Measurements from ENCODE around the gene GPATCH4. TPM values are rescaled to one million over a fixed set of nuclear protein-coding genes. Genes with fewer than 3 reads are reported as not detected.
"Not testable (repeated sequence)": the region's sequence is repeated elsewhere in the genome, so short reads cannot be mapped to it uniquely, and the experiment has no call there.

The GPATCH4 gene
- total RNA-seq, 1 donor from 2014 or later: 7.3 TPM

DNA sequence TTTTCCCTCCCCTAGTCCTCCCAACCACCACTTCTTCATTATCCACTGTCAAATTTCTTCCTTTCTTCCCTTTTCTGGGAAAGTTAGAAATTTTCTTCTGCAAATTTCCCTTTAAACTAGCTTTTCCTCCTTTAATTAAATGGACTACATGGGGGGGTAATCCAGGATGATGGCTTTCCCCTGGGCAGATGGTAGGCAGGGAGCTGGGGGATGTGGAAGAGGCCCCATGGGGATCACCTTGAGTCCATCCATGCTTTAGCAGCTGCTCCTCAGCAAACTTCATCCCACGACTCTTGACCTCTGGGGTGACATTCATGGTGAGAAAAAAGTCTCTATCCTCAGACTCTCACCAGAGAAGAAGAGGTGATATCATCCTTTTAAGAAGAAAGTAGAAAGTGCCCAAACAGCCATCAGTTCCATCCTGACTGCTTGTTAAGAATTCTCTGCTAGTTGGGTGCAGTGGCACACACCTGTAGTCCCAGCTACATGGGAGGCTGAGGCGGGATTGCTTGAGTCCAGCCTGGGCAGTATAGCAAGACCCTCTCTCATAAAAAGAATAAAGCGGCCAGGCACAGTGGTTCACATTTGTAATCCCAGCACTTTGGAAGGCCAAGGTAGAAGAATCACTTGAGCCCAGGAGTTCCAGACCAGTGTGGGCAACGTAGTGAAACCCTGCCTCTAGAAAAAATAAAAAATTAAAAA is 2.4 kb downstream of the GPATCH4 start:
- no peak for DNase-seq (ENCODE audit: low spot score)

DNA sequence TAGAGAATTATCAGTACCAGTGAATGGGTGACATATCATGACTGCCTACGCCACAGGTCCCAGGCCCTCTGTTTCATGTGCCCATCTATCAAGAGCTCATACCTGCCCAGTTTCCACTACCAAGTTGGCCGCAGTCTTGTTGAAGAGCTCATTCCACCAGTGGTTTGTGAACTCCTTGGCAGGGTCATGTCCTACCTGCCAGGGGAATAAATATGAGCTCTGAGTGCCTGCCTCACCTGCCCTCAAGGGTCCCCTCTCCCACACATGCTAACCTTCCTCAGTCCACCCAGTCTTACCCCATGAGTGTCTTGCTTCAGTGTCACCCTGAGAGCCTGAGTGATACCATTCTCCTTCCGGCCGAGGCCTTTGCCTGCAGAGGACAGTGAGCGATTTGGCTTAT is 3.2 kb downstream of the GPATCH4 start:
- no peak for DNase-seq (ENCODE audit: low spot score)

More for the DNA sequence above, 2.4 kb downstream of the GPATCH4 start:
- no peak for ATAC-seq

DNA sequence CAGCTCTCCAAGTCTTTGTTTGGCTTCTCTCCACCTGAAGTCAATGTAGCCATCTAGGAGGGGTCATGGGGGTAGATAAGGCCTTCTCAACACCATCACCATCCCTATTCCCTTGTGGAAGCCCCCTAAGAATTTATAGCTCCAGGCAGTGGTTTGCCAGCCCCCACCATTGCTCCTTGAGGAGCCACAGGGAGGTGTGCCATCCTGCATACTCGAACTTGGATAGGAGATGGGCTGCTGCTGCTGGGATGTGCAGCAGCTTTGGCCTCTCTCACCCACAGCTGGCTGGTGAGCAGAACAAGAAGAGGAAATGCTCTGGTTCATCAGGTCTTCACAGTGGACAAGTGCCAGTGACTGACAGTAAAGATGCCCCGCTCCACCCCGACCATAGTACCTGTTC is 4.9 kb downstream of the GPATCH4 start:
- ATAC-seq (no peak), DNase-seq (ENCODE audit: low spot score) (no peak)

More for the DNA sequence above, 3.2 kb downstream of the GPATCH4 start:
- no peak for ATAC-seq

DNA sequence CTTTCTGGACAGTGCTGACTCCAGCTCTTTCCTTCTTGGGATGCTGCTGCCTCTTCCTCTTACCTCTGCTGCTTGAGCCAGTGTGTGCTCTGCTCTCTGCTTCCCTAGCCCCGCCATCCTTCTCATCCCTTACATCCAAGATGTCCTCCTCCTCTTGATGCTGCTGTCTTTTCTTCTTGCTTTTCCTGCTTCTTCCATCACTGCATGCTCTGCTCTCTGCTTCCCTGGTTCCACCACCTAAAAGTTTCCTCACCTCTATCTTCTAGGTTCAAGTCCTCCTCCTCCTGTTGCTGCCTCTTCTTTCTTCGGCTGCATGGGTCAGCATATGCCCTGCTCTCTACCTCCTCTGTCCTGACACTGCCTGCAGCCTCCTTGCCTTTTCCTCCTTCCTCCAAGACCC is 6.3 kb downstream of the GPATCH4 start:
- ATAC-seq: no peak
- DNase-seq (ENCODE audit: low spot score): no peak

DNA sequence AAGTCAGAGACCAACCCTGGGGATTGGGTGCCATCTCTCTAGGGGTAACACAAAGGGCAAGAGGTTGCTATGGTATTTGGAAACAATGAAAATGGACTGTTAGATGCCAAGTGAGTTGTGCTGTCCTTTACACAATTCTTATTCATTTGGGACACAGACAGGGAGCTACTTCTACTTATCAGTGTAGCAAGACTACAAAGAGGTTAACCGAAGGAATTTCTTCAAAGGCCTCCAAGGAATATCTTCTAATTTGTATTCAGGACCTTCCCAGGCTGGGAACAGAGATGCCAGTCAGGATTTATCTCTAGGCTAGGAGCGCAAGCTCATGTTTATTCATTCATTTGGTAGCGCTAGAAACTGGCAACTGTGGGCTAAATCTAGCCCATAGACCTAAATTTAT is 7.1 kb downstream of the GPATCH4 start:
- no peak for ATAC-seq

DNA sequence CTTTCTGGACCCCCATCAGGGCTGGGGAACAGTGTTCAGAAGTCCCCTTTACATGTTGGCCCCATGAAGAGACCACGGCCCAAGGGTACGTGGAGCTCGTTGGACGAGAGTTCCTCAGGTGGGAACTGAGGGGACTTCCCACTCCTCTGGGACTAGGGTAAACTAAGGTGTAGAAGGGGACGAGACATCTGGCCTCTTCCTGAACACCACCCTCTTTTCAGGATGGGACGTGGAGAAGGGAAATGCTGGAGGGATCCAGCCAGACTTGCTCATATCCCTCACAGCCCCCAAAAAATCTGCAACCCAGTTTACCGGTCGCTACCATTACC is 7.7 kb downstream of the GPATCH4 start:
- DNase-seq (ENCODE audit: low spot score): no peak
- no peak for ATAC-seq

More for the DNA sequence above, 7.1 kb downstream of the GPATCH4 start:
- DNase-seq (ENCODE audit: low spot score): no peak

DNA sequence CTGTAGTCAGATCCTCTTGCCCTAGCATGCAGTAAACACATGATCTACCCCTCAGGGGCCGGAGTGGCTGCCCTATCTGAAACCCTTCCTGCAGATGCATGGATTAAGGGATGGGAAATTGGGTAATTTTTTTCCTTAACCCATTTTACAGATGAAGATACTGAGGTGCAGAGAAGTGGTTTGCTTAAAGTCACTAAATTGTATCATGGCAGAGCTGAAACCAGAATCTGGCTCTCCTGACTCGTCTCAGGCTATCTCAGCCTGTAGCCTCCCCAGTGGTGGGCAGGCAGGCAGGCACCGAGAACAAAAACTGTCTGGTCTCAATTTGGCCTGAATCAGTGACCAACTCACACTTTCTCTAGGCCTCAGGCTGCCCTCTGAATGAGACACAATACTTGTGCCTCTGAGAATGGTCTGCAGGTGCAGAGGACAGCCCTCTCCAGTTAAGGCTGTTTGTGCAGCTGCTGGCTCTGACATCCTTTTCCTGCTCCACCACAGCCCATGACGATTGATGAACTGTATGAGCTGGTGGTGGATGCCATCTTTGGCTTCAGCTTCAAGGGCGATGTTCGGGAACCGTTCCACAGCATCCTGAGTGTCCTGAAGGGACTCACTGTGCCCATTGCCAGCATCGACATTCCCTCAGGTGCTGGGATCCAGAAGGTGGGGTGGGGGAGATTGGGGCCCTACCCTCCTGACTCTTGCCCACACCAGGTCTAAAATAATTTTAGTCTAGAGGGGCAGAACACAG is 8.2 kb downstream of the GPATCH4 start:
- ATAC-seq (no peak), DNase-seq (ENCODE audit: low spot score) (no peak)

DNA sequence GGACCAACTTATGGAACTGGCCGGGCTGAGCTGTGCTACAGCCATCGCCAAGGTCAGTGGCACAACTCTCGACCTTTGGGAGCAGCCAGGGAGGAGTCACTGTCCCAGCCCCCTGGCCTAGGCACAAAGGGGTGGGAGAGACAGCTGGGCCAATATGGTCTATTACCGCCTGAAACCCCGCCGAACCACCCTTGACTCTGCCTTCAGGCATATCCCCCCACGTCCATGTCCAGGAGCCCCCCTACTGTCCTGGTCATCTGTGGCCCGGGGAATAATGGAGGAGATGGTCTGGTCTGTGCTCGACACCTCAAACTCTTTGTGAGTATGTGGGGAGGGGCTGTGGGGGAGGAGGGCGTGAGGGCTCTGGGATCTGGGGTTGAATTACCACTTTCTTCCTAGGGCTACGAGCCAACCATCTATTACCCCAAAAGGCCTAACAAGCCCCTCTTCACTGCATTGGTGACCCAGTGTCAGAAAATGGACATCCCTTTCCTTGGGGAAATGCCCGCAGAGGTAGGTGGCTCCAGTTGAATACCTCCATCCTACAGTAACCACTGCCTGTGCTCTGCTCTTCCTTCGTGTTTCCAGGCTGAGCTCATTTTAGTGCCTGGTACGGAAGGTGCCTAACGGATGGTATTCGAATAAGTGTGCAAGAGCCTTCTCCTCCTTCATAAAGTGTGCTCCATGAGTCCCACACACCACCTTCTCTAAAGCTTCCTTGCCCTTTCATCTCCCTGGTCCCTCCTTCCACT is 8.9 kb downstream of the GPATCH4 start:
- ATAC-seq (no peak), DNase-seq (ENCODE audit: low spot score) (no peak)

DNA sequence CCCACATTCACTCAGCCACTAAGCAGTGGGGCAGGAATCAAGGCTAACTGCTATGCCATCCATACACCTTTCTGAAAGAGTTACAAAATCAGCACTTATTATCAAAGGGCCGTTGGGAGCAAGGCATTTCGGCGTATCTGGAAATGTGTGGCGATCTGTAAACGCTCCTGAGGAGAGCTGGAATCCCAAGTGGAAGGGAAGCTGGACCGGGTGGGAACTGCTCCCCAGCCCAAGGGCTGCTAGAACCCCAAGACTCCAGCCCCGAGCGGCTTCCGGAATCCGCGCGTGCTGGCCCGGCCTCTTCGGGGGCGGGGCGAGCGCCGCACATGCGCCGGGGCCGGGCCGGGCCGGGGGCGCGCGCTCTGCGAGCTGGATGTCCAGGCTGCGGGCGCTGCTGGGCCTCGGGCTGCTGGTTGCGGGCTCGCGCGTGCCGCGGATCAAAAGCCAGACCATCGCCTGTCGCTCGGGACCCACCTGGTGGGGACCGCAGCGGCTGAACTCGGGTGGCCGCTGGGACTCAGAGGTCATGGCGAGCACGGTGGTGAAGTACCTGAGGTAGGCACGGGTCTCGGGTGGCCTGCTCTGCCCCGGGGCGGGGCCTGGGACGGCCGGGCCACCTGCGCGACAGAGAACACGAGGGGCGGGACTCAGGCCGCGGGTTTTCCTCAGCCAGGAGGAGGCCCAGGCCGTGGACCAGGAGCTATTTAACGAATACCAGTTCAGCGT is 9.7 kb downstream of the GPATCH4 start, which contains the start of gene NAXE:
Gene NAXE (plus strand): TSS at position 345 of the 726 bp plus-strand sequence. CDS start 29 bp downstream, at position 374.
- peak; percentile 96 for ATAC-seq
- DNase-seq (ENCODE audit: low spot score): peak; percentile 77

DNA sequence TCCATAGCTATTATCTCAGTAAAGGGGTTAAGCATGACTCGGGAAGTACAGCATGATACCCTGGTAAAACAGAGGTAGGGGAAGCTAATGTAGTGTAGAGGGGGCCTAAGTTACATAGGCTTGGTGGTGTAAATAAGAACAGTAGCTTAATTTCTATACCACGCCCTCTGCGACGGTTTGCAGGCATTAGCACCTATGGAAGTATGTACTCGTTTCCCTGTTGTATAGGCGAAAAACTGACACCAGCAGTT is 10.2 kb downstream of the GPATCH4 start:
- no peak for DNase-seq (ENCODE audit: low spot score)
- no peak for ATAC-seq

DNA sequence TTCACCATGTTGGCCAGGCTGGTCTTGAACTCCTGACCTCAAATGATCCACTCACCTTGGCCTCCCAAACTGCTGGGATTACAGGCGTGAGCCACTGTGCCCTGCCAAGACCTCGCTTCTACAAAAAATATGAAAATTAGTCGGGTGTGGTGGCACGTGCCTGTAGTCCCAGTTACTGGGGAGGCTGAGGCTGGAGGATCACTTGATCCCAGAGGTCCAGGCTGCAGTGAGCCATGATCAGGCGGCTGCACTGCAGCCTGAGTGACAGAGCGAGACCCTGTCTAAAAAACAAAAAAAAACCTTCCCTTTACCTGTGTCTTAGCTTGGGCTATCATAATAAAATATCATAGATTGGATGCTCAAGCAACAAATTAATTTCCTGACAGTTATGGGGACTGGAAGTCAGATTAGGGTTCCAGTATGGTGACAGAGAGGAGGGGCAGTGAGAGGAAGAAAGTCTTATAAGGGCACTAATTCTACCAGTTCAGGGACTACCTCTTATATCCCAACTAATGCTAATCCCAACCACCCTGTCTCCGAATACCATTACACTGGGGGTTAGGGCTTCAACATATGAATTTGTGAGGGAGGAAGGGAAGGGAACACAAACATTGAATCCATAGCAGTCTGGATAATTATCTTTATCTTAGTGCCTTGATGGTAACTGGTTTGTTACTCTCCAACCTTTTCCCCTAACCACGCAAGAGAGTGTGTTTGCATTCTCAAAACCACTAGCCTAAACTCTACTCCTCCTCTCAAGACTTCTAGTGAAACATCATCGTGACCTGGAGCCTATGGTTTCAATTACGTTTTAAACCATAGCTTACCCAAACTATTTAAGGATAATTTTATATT is 10.7 kb downstream of the GPATCH4 start:
- ATAC-seq (no peak), DNase-seq (ENCODE audit: low spot score) (no peak)

DNA sequence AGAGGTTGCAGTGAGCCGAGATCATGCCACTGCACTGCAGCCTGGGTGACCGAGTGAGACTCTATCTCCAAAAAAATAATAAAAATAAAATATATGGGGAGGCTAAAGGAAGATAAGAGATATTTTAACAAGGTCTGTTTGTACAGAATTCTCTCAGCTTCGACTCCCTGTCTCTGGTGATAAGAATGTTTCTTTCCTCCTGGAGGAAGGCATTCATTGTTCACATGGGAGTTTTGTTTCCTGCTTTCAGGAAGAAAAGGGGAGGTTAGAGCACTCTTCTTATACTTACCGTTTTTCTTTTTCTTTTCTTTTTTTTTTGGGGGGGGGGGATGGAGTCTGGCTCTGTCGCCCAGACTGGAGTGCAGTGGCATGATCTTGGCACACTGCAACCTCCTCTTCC is 11.7 kb downstream of the GPATCH4 start:
- DNase-seq (ENCODE audit: low spot score): no peak
- no peak for ATAC-seq

DNA sequence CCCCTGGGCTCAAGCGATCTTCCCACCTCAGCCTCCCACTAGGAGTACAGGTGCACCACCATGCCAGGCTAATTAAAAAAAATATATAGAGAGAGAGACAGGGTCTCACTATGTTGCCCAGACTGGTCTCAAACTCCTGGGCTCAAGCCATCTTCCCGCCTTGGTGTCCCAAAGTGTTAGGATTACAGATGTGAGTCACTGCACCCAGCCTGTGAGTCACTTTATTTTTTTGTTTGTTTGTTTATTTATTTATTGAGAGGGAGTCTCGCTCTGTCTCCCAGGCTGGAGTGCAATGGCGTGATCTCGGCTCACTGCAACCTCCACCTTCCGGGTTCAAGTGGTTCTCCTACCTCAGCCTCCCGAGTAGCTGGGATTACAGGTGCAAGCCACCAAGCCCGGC is 13.4 kb downstream of the GPATCH4 start:
- not testable (repeated sequence) for ATAC-seq

DNA sequence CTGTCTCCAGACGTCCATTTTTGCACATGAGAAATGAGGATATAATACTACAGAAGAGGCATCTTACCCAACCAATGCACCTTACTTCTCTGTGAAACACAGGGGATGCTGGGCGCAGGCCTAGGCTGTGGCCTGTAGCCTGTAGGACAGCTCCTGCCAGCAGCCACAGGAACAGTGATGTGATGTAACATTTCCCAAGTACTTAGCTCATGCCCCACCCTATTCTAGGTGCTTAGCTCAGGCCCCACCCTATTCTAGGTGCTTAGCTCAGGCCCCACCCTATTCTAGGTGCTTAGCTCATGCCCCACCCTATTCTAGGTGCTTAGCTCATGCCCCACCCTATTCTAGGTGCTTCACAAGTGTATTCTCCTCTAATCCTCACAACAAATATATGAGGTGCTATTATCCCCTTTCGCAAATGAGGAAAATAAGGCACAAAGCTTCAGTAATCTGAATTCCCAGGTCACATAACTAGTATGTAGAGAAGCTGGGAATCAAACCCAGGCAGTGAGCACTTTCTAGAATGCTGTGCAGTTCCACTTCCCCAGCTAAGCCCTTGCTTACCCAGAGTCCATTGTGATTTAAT is 14.3 kb downstream of the GPATCH4 start:
- no peak for DNase-seq (ENCODE audit: low spot score)

More for the DNA sequence above, 13.4 kb downstream of the GPATCH4 start:
- DNase-seq (ENCODE audit: low spot score): not testable (repeated sequence)

DNA sequence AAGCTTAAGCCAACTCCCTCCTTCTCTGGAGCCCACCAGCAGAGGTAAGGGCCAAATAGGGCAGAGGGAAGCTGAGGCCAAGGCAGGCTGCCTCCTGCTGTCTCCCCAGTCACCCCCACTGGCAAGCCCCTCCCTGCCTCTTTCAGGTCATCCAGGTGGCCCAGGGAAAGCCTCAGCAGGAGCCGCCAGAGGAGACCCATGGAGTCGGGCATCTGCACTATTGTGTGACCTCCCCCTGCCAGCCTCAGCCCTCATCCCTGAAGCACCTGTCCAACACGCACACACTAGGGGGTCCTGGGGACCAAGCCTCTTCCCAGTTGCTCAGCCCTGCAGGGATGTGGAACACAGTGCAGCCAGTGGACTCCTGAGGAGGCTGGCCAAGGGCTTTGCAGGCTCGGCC is 15.0 kb downstream of the GPATCH4 start:
- no peak for DNase-seq (ENCODE audit: low spot score)
- no peak for ATAC-seq

More for the DNA sequence above, 14.3 kb downstream of the GPATCH4 start:
- no peak for ATAC-seq

DNA sequence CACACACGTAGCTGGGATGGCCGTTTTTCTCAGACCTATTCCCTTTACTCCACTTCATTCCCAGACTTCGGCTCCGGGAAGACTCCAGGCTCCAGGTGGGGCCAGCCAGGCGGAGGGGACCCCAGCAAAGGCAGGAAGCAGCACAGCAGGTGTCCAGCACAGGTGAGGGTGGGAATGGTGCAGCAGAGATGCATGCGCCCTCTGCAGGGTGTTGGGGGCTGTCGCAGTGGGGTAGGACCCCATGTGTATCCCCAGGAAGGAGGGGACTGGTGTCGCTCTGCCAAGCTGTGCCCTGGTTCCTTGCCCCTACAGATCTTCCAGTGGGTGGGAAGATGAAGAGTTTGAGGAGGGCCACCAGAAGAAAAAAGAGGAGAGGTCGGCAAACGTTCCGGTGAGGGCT is 16.5 kb downstream of the GPATCH4 start:
- no peak for ATAC-seq
- no peak for DNase-seq (ENCODE audit: low spot score)

DNA sequence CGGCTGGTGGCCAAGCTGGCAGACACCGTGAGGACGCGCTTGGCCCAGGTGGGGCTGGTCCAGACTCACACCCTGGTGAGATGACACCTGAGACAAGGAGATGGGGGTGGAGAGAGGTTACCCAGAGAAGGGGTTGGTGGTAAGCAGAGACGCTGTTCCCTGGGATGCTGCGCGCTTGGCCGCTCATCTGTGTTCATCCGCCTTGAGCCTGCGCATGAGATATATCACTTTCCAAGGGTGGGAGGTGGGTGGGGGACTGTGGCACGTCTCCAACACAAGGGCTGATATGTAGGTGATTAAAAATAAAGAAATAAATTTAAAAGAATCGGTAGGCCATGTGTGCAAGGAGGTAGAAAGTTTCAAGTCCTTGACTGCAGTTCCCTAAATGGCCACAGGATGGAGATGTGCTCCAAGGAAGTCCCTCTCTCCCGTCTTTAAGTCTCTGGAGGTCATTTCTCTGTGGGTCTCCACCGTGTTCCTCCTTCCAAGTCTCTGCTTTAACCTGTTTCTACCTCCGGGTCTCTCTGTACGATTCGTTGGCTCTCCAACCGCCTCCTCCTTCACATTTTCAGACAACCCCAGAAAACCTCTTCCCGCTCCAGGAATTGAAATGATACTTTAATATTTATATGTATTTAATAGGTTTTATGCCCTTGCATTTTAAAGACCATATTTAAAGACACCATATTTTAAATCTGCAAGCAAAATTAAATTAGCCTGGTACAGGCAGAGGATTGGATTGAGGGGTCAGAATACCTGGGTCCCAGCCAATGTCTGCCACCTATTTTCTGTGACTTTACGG is 17.3 kb downstream of the GPATCH4 start:
- ATAC-seq (peak; percentile 87), DNase-seq (ENCODE audit: low spot score) (peak; percentile 59)

DNA sequence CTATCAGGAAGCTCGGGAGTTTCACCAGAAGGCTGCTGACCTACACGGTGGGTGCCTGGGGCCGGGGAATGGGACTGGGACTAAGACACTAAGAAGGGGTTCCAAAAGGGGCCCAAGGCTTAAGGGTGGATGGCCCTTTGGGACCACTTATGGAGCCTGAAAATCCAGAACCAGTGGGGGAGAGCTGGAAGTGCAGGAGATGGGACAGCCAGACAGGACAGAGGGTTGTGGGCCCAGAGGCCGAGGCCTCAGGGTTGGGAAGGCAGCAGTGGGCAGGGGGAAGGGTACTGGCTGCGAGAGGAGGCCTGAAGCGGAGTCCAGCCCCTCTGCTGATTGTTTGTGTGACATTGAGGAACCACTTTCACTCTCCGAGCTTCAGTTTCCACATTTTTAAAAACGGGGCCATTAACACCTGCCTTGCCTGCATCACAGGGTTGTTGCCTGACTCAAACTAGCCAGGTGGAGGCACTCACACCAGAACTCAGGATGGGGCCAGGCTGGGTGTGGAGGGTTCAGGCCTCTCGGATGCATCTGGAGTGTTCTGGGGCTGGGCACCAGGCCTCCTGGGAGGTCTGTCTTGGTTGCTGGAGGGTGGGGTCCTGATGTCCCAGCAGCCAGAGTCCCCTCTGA is 18.8 kb downstream of the GPATCH4 start:
- DNase-seq (ENCODE audit: low spot score) (no peak), ATAC-seq (no peak)
